Measurements from ENCODE around the gene FCMR.
A peak's percentile ranks its signal among the peaks of the same experiment; 100 is the strongest.
"Not testable (repeated sequence)": the region's sequence is repeated elsewhere in the genome, so short reads cannot be mapped to it uniquely, and the experiment has no call there.

The FCMR gene

GRCh38 chr1:206856674-206857464 lies 64.9 kb downstream of the FCMR start:
- H3K36me3 ChIP-seq (ENCODE audit: insufficient read depth), result no peaks in the 10 kb centered on the region
- peak; percentile 47 for TF ChIP-seq CTCF (conservative IDR thresholded peaks at IDR 0.05; ENCODE audit: low read depth, low read length)

GRCh38 chr1:206855859-206856258 lies 65.9 kb downstream of the FCMR start:
- Histone ChIP-seq H2AFZ (ENCODE audit: low read depth) (no peak overlapping the region), H3K4me2 (no peak overlapping the region), H3K27ac (no peak overlapping the region), H3K4me1 (ENCODE audit: low read depth, poor library complexity, severe bottlenecking) (no peaks in the 10 kb centered on the region), H3K79me2 (ENCODE audit: insufficient read depth, low read depth) (no peaks in the 10 kb centered on the region), H3K36me3 (ENCODE audit: insufficient read depth) (no peaks in the 10 kb centered on the region), H4K20me1 (ENCODE audit: insufficient read depth) (no peaks in the 10 kb centered on the region), H3K9ac (no peak overlapping the region), H3K27me3 (ENCODE audit: insufficient read depth, low read depth) (no peaks in the 10 kb centered on the region), H3K4me3 (IDR thresholded peaks at IDR 0.05; ENCODE audit: insufficient read depth, low read depth, low read length) (no peak overlapping the region)
- no peak for TF ChIP-seq CTCF (conservative IDR thresholded peaks at IDR 0.05; ENCODE audit: low read depth, low read length)

More at GRCh38 chr1:206856674-206857464, 64.9 kb downstream of the FCMR start:
- H3K27me3 ChIP-seq (ENCODE audit: insufficient read depth, low read depth), result no peaks in the 10 kb centered on the region
- no peak overlapping the region for H3K4me3 ChIP-seq (IDR thresholded peaks at IDR 0.05; ENCODE audit: insufficient read depth, low read depth, low read length)
- no peak overlapping the region for H3K4me2 ChIP-seq
- no peak overlapping the region for H3K9ac ChIP-seq
- H3K79me2 ChIP-seq (ENCODE audit: insufficient read depth, low read depth), result no peaks in the 10 kb centered on the region
- no peaks in the 10 kb centered on the region for H3K4me1 ChIP-seq (ENCODE audit: low read depth, poor library complexity, severe bottlenecking)
- H2AFZ ChIP-seq (ENCODE audit: low read depth), result no peak overlapping the region
- no peaks in the 10 kb centered on the region for H4K20me1 ChIP-seq (ENCODE audit: insufficient read depth)
- no peak overlapping the region for H3K27ac ChIP-seq

GRCh38 chr1:206854401-206855129 lies 67.2 kb downstream of the FCMR start:
- Histone ChIP-seq H3K4me1 (ENCODE audit: low read depth, poor library complexity, severe bottlenecking) (no peaks in the 10 kb centered on the region), H3K79me2 (ENCODE audit: insufficient read depth, low read depth) (no peaks in the 10 kb centered on the region), H2AFZ (ENCODE audit: low read depth) (no peak overlapping the region), H3K27me3 (ENCODE audit: insufficient read depth, low read depth) (no peaks in the 10 kb centered on the region), H3K4me3 (IDR thresholded peaks at IDR 0.05; ENCODE audit: insufficient read depth, low read depth, low read length) (no peak overlapping the region), H3K9ac (no peak overlapping the region), H4K20me1 (ENCODE audit: insufficient read depth) (no peaks in the 10 kb centered on the region), H3K4me2 (no peak overlapping the region), H3K27ac (no peak overlapping the region), H3K36me3 (ENCODE audit: insufficient read depth) (no peaks in the 10 kb centered on the region)
- TF ChIP-seq CTCF (conservative IDR thresholded peaks at IDR 0.05; ENCODE audit: low read depth, low read length), result no peak

- not testable (repeated sequence) for H2AFZ ChIP-seq (ENCODE audit: low read depth); H3K27ac ChIP-seq; H4K20me1 ChIP-seq (ENCODE audit: insufficient read depth); H3K4me3 ChIP-seq (IDR thresholded peaks at IDR 0.05; ENCODE audit: insufficient read depth, low read depth, low read length); H3K36me3 ChIP-seq (ENCODE audit: insufficient read depth); H3K4me2 ChIP-seq; H3K79me2 ChIP-seq (ENCODE audit: insufficient read depth, low read depth); H3K27me3 ChIP-seq (ENCODE audit: insufficient read depth, low read depth); H3K4me1 ChIP-seq (ENCODE audit: low read depth, poor library complexity, severe bottlenecking); H3K9ac ChIP-seq
Measured at GRCh38 chr1:206853696-206854095, 68.0 kb downstream of the FCMR start.

Data from KMS-11 (cell line).